Lung (tissue), 12 donors: ENCODE data around the gene METTL8. TPM values are rescaled to one million over a fixed set of nuclear protein-coding genes. Genes with fewer than 3 reads are reported as not detected.

Experiments
- ATAC-seq: fragments of 200-7000 bp; cut with Tn5 transposase; one replicate; pipeline ENCODE4 v1.9.1; 2020; ENCODE audit warnings: moderate number of reproducible peaks; ENCODE audit not compliant: insufficient read depth, low FRiP score
- DNase-seq, 3 donors: peaks; one replicate each; pipeline ENCODE4 v3.0.0-alpha.2; 2013 to 2017
- H3K27ac ChIP-seq, 2 donors: one replicate each; pipeline ENCODE4 v1.5.1; 2013; ENCODE audit warnings: mild to moderate bottlenecking in 2 of 2, moderate library complexity in 2 of 2, control low read depth in 1 of 2, inconsistent platforms in 1 of 2, low read depth in 1 of 2, low read length in 1 of 2
- H3K27me3 ChIP-seq, 3 donors: one replicate each; pipeline ENCODE4 v1.5.1; 2013; ENCODE audit warnings: low read length in 2 of 3; ENCODE audit not compliant: control insufficient read depth in 3 of 3, insufficient read depth in 3 of 3
- H3K36me3 ChIP-seq, 4 donors: one replicate each; pipeline ENCODE4 v1.5.1; 2013; ENCODE audit warnings: low read length in 4 of 4, mild to moderate bottlenecking in 1 of 4, moderate library complexity in 1 of 4; ENCODE audit not compliant: control insufficient read depth in 4 of 4, insufficient read depth in 4 of 4
- H3K4me1 ChIP-seq, 5 donors: one replicate each; pipeline ENCODE4 v1.5.1; 2013; ENCODE audit warnings: low read length in 5 of 5, mild to moderate bottlenecking in 2 of 5, moderate library complexity in 1 of 5; ENCODE audit not compliant: control insufficient read depth in 5 of 5, insufficient read depth in 5 of 5
- H3K4me3 ChIP-seq: one replicate; pipeline ENCODE4 v1.5.1; 2013; ENCODE audit warnings: mild to moderate bottlenecking, control low read depth, moderate library complexity
- H3K9ac ChIP-seq, 2 donors: one replicate each; pipeline ENCODE4 v1.5.1; 2013; ENCODE audit warnings: low read length in 2 of 2, control low read depth in 1 of 2; ENCODE audit not compliant: insufficient read depth in 1 of 2
- H3K9me3 ChIP-seq, 4 donors: one replicate each; pipeline ENCODE4 v1.5.1; 2013; ENCODE audit warnings: low read length in 3 of 4, mild to moderate bottlenecking in 1 of 4, moderate library complexity in 1 of 4; ENCODE audit not compliant: control insufficient read depth in 4 of 4, insufficient read depth in 3 of 4
- WGBS, 2 donors: extraction: QIAGEN DNeasy Blood & Tissue Kit; methylation state at CpG; one replicate each; pipeline ENCODE4 v1.1.7; 2013; 5-methylcytosine and 5-hydroxymethylcytosine counted together
- polyA plus RNA-seq, 2 donors: library from polyadenylated mRNA; stranded (reverse); fragments of 200-250 nt; gene quantifications; one replicate each; pipeline ENCODE4 v1.2.1, GENCODE V29; 2013
- total RNA-seq, 2 donors: library from RNA; depleted of rRNA in 1 of 2; stranded (reverse); fragments of >200 nt in 1 of 2; gene quantifications; one replicate each; pipeline ENCODE4 v1.2.1, GENCODE V29; 2014 to 2021
- TF ChIP-seq, protein P1 (sequence below): IDR thresholded peaks from 2 replicates; pipeline ENCODE4 v1.5.1; 2012; ENCODE audit warnings: mild to moderate bottlenecking; ENCODE audit errors: control extremely low read depth, extremely low read depth
- donor health status: control.
- donor health status: control.
- donor health status: Bipolar disorder and iron deficiency.
- donor health status: healthy.
- donor health status: DM: yes; HTN: yes; CAD: no.

METTL8 gene
- total and polyA plus RNA-seq, 4 donors, result 4.9 to 9.3 (median 8.5) TPM

DNA sequence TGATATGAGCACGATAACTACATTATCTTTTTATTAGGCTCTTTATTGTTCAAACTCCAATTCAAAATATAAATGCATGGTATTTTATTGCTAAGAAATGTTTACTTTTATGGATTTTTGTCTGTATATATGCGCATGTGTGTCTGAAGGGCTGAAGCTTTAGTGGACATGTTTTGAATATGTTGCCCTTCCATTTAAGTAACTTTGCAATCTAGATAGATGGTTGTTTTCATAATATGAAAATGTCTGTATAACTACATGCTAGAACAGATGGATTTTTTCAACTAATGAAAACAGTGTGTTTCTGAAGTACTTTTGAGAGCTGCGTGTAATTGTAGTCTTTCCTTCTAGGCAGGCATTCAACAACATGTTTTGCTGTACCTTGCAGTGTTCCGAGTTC is 19.0 kb upstream of the METTL8 start:
- no peak for DNase-seq
- Histone ChIP-seq H3K27me3 (no peaks in the 10 kb centered on the region), H3K4me3 (no peak overlapping the region), H3K27ac (no peak overlapping the region), H3K36me3 (peaks cover 11 to 29% (median 20%) of the 10 kb centered on the region in 4 donors), H3K9me3 (no peaks in the 10 kb centered on the region), H3K9ac (no peak overlapping the region), H3K4me1 (no peaks in the 10 kb centered on the region)
- ATAC-seq, result no peak
- TF ChIP-seq, protein P1, sequence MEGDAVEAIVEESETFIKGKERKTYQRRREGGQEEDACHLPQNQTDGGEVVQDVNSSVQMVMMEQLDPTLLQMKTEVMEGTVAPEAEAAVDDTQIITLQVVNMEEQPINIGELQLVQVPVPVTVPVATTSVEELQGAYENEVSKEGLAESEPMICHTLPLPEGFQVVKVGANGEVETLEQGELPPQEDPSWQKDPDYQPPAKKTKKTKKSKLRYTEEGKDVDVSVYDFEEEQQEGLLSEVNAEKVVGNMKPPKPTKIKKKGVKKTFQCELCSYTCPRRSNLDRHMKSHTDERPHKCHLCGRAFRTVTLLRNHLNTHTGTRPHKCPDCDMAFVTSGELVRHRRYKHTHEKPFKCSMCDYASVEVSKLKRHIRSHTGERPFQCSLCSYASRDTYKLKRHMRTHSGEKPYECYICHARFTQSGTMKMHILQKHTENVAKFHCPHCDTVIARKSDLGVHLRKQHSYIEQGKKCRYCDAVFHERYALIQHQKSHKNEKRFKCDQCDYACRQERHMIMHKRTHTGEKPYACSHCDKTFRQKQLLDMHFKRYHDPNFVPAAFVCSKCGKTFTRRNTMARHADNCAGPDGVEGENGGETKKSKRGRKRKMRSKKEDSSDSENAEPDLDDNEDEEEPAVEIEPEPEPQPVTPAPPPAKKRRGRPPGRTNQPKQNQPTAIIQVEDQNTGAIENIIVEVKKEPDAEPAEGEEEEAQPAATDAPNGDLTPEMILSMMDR, result no peak
- WGBS, 2 donors, result 98% methylated on average over 4 of the region's 4 CpGs

DNA sequence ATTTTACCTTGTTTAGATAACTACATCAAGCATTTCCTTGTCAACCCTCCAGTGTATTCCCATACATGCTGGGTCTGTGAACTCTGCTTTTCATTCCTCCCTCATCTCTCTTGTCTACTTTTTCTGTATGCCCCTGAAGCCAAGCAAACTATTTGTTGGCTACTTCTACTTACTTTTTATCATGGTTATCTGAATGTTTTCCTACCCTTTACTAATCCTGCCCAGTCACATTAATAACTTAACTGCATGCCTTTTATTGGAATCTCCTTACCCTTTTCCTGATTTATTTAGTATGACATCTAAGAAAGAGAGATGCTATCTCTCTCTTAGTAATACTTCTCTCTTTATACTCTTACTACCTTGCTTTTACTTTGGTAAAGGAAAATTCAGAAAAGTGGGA is 17.3 kb upstream of the METTL8 start:
- no peak overlapping the region for H3K9ac ChIP-seq
- H3K27ac ChIP-seq, result no peak overlapping the region
- no peak overlapping the region for H3K4me3 ChIP-seq
- H3K27me3 ChIP-seq, result no peaks in the 10 kb centered on the region
- DNase-seq, result no peak
- H3K9me3 ChIP-seq, result no peaks in the 10 kb centered on the region
- ATAC-seq, result no peak
- TF ChIP-seq, protein P1, result no peak
- peaks cover 9 to 32% (median 19%) of the 10 kb centered on the region in 4 donors for H3K36me3 ChIP-seq
- H3K4me1 ChIP-seq, result no peaks in the 10 kb centered on the region

DNA sequence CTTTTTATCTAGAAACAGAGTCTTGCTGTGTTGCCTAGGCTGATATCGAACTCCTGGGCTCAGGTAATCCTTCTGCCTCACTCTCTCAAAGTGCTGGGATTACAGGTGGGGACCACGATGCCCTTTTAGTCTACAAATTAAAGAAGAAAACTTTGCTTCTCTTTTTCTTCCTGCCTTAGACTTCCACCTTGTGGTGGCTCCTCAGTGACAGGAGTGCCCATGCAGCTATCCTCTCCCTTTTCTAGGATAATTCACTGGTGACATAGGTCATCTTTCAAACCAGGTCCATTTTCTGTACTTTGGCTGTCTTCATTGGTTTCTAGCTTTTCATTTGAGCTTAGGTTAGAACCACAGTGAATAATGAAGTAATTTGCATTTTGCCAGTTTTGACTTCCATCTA is 13.9 kb upstream of the METTL8 start:
- H3K9ac ChIP-seq, result no peak overlapping the region
- H3K27ac ChIP-seq, result no peak overlapping the region
- no peak for ATAC-seq
- no peak for DNase-seq
- TF ChIP-seq, protein P1, result no peak
- 93 to 95% methylated on average over 2 of the region's 2 CpGs for WGBS, 2 donors
- H3K4me1 ChIP-seq, result no peaks in the 10 kb centered on the region
- no peaks in the 10 kb centered on the region for H3K9me3 ChIP-seq
- H3K4me3 ChIP-seq, result no peak overlapping the region
- H3K36me3 ChIP-seq, result peaks cover 0 to 29% (median 20%) of the 10 kb centered on the region in 4 donors
- no peaks in the 10 kb centered on the region for H3K27me3 ChIP-seq

DNA sequence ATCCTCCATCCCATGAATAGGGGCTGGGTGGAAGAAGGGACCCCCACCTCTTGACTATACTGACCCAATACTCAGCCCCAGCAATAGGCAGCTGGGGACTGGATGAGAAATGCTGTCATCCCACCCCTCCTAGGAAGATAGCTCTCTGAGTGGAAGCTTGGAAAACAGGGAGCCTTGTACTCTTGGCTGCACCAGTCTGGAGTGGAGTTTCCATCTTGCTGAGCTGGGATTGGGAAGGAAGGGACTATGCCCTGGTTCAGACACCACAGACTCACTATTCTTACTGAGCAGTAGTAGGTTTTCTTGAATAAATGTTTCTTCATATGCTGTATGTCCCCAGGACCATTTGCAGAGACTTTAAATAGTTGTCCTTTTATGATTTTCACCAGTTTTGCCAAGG is 7.7 kb upstream of the METTL8 start:
- TF ChIP-seq, protein P1, result no peak
- H3K9ac ChIP-seq, result no peak overlapping the region
- no peaks in the 10 kb centered on the region for H3K9me3 ChIP-seq
- peaks cover 9 to 23% (median 15%) of the 10 kb centered on the region in 4 donors for H3K36me3 ChIP-seq
- DNase-seq (no peak), ATAC-seq (no peak)
- no peaks in the 10 kb centered on the region for H3K4me1 ChIP-seq
- no peaks in the 10 kb centered on the region for H3K27me3 ChIP-seq
- no peak overlapping the region for H3K27ac ChIP-seq
- no peak overlapping the region for H3K4me3 ChIP-seq
